HepG2 (cell line): ENCODE data around the gene GRHL1. TPM values are rescaled to one million over a fixed set of nuclear protein-coding genes. Genes with fewer than 3 reads are reported as not detected.

Experiments used
- FOXA1 ChIP-seq, 2 experiments: fragments of 450-650 bp in 1 of 2; sonication (generic) in 1 of 2; formaldehyde crosslinking in 1 of 2; IDR thresholded peaks; 2 replicates each; pipeline versions ENCODE4 v1.4.0 to v1.6.1; 2016 to 2020; ENCODE audit warnings: missing genetic modification reagents in 1 of 2
- HIVEP1 ChIP-seq: sonication (generic); formaldehyde crosslinking; IDR thresholded peaks from 2 replicates; pipeline ENCODE4 v1.4.0; 2020; ENCODE audit warnings: mild to moderate bottlenecking, missing genetic modification reagents
- HOMEZ ChIP-seq: IDR thresholded peaks from 2 replicates; pipeline ENCODE4 v1.6.1; 2016; ENCODE audit warnings: low read depth
- KAT8 ChIP-seq: IDR thresholded peaks from 2 replicates; pipeline ENCODE4 v1.6.1; 2016; ENCODE audit warnings: missing genetic modification reagents, missing compliant biosample characterization
- MAFF ChIP-seq: IDR thresholded peaks from 2 replicates; pipeline ENCODE4 v1.6.1; 2011; ENCODE audit warnings: low read depth, low read length, improper control_type of control experiment
- RCOR2 ChIP-seq: IDR thresholded peaks from 2 replicates; pipeline ENCODE4 v1.6.1; 2016; ENCODE audit warnings: missing biosample characterization, missing genetic modification reagents
- SIX4 ChIP-seq: sonication (generic); formaldehyde crosslinking; IDR thresholded peaks from 2 replicates; pipeline ENCODE4 v1.4.0; 2020; ENCODE audit warnings: missing genetic modification reagents
- SKI ChIP-seq: fragments of 450-650 bp; IDR thresholded peaks from one replicate; pipeline ENCODE4 v1.6.1; 2018; ENCODE audit warnings: mild to moderate bottlenecking; ENCODE audit not compliant: partially characterized antibody
- THYN1 ChIP-seq: sonication (generic); formaldehyde crosslinking; IDR thresholded peaks from 2 replicates; pipeline ENCODE4 v1.8.1; 2023; ENCODE audit warnings: low read depth, mild to moderate bottlenecking, moderate library complexity, missing genetic modification reagents, borderline replicate concordance
- ZBTB46 ChIP-seq: sonication (generic); formaldehyde crosslinking; IDR thresholded peaks from 2 replicates; pipeline ENCODE4 v1.4.0; 2020; ENCODE audit warnings: mild to moderate bottlenecking, missing genetic modification reagents, borderline replicate concordance
- ZKSCAN5 ChIP-seq: sonication (generic); formaldehyde crosslinking; IDR thresholded peaks from 2 replicates; pipeline ENCODE4 v1.5.1; 2020; ENCODE audit warnings: mild to moderate bottlenecking, missing genetic modification reagents
- ZNF136 ChIP-seq: sonication (generic); formaldehyde crosslinking; IDR thresholded peaks from 2 replicates; pipeline ENCODE4 v1.8.1; 2022; ENCODE audit warnings: low read depth, mild to moderate bottlenecking, moderate library complexity, missing genetic modification reagents
- ZNF260 ChIP-seq: sonication (generic); formaldehyde crosslinking; IDR thresholded peaks from 2 replicates; pipeline ENCODE4 v1.4.0; 2020; ENCODE audit warnings: missing genetic modification reagents, low read depth, mild to moderate bottlenecking, borderline replicate concordance
- ZNF782 ChIP-seq: sonication (generic); formaldehyde crosslinking; IDR thresholded peaks from 2 replicates; pipeline ENCODE4 v1.4.0; 2020; ENCODE audit warnings: missing genetic modification reagents, mild to moderate bottlenecking, borderline replicate concordance
- polyA plus RNA-seq, 8 experiments: library from polyadenylated mRNA; depleted of rRNA in 3 of 8; stranded (reverse) in 7 of 8; unstranded in 1 of 8; fragments of >200 nt; fragmentation: Illumina TruSeq in 4 of 8; extraction: Trizol in 4 of 8; gene quantifications; 2 replicates each; pipeline versions ENCODE4 v1.2.1 to v1.2.3, GENCODE V29; 2011 to 2016; ENCODE audit warnings: low read depth in 4 of 8, missing spikeins in 1 of 8, mixed read lengths in 1 of 8; ENCODE audit not compliant: insufficient read depth in 1 of 8
- total RNA-seq, 5 experiments: library from RNA; depleted of rRNA; stranded (reverse); fragments of >200 nt; fragmentation: Illumina TruSeq; extraction: Trizol; gene quantifications; 2 replicates each; pipeline ENCODE4 v1.2.3, GENCODE V29; 2016; ENCODE audit warnings: low read depth in 1 of 5
- TF ChIP-seq, protein P1 (sequence below): sonication (generic); formaldehyde crosslinking; IDR thresholded peaks from 2 replicates; pipeline ENCODE4 v1.4.0; 2020; ENCODE audit warnings: low read depth, mild to moderate bottlenecking, missing genetic modification reagents
- TF ChIP-seq, protein P2 (sequence below), 2 experiments: fragments of 450-650 bp in 1 of 2; sonication (generic) in 1 of 2; formaldehyde crosslinking in 1 of 2; IDR thresholded peaks; 2 replicates each; pipeline versions ENCODE4 v1.6.1 to v1.8.0; 2016 to 2022; ENCODE audit warnings: antibody characterized with exemption in 1 of 2, mild to moderate bottlenecking in 1 of 2, missing genetic modification reagents in 1 of 2

Gene GRHL1
- total and polyA plus RNA-seq, 2 of the 13 experiments (the other 11 are each of a cell fraction or from before 2014, with no cell fraction given): 9.3 to 12.0 TPM

GRCh38 chr2:10043256-10043905 is 91.9 kb downstream of the GRHL1 start, which contains the start of gene KLF11 (continued):
- TF ChIP-seq THYN1 (no peak), MAFF (no peak), ZKSCAN5 (CRISPR knock-in tag) (no peak), FOXA1 (IDR thresholded peaks at IDR 0.05) (no peak), FOXA1 (CRISPR knock-in tag; IDR thresholded peaks at IDR 0.05) (no peak), ZNF782 (CRISPR knock-in tag) (no peak; the same call in 1 of the 2 replicates), ZBTB46 (no peak), SKI (peak; percentile 47), RCOR2 (no peak), ZNF136 (CRISPR knock-in tag) (no peak), HIVEP1 (no peak), SIX4 (CRISPR knock-in tag) (no peak), ZNF260 (CRISPR knock-in tag) (no peak), KAT8 (0 out of 2 replicates have a peak, but pooled peaks have one; percentile 33), HOMEZ (peak; percentile 66)
- TF ChIP-seq, protein P1, sequence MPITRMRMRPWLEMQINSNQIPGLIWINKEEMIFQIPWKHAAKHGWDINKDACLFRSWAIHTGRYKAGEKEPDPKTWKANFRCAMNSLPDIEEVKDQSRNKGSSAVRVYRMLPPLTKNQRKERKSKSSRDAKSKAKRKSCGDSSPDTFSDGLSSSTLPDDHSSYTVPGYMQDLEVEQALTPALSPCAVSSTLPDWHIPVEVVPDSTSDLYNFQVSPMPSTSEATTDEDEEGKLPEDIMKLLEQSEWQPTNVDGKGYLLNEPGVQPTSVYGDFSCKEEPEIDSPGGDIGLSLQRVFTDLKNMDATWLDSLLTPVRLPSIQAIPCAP (CRISPR knock-in tag): peak; percentile 90; the same call in 1 of the 2 replicates
- TF ChIP-seq, protein P2, sequence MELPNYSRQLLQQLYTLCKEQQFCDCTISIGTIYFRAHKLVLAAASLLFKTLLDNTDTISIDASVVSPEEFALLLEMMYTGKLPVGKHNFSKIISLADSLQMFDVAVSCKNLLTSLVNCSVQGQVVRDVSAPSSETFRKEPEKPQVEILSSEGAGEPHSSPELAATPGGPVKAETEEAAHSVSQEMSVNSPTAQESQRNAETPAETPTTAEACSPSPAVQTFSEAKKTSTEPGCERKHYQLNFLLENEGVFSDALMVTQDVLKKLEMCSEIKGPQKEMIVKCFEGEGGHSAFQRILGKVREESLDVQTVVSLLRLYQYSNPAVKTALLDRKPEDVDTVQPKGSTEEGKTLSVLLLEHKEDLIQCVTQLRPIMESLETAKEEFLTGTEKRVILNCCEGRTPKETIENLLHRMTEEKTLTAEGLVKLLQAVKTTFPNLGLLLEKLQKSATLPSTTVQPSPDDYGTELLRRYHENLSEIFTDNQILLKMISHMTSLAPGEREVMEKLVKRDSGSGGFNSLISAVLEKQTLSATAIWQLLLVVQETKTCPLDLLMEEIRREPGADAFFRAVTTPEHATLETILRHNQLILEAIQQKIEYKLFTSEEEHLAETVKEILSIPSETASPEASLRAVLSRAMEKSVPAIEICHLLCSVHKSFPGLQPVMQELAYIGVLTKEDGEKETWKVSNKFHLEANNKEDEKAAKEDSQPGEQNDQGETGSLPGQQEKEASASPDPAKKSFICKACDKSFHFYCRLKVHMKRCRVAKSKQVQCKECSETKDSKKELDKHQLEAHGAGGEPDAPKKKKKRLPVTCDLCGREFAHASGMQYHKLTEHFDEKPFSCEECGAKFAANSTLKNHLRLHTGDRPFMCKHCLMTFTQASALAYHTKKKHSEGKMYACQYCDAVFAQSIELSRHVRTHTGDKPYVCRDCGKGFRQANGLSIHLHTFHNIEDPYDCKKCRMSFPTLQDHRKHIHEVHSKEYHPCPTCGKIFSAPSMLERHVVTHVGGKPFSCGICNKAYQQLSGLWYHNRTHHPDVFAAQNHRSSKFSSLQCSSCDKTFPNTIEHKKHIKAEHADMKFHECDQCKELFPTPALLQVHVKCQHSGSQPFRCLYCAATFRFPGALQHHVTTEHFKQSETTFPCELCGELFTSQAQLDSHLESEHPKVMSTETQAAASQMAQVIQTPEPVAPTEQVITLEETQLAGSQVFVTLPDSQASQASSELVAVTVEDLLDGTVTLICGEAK (IDR thresholded peaks at IDR 0.05): no peak
- TF ChIP-seq, protein P2 (CRISPR knock-in tag; IDR thresholded peaks at IDR 0.05): peak; percentile 88
